ENCODE data around the gene ZNF423. TPM values are rescaled to one million over a fixed set of nuclear protein-coding genes. Genes with fewer than 3 reads are reported as not detected.
A peak's percentile ranks its signal among the peaks of the same experiment; 100 is the strongest.

Gene ZNF423
- total and polyA plus RNA-seq, 3 experiments from 2014 or later, result not detected

DNA sequence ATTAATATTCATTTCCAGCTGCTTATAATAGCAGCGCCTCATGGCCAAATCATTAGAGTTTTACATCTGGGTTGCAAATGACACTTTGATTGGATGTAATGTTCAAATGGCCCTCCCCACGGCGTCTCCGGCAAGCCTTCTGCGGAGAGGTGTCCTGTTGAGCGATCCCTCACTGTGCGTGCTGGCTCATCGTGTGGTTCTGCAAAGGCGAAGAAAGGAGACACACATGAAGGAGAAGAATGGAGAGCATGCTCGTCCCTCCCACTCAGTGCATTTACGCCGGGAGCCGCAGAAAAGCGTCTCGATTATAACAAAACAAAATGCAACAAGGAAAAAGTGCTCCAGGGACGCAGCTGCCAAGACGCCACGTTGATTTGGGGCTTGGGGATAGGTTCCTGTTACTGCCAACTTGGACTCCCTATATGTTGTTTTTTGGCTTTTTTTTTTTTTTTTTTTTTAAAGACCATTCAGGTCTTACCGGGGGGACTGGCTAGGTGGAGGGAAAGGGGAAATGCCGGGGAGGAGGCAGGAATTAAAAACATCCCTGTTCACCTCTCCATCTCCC lies 364.7 kb downstream of the ZNF423 start:
- H3K4me3 Mint-ChIP-seq, result no peak overlapping the region
- DNase-seq, result no peak
- H3K36me3 ChIP-seq (ENCODE audit: insufficient read depth, low read length), result no peaks in the 10 kb centered on the region

DNA sequence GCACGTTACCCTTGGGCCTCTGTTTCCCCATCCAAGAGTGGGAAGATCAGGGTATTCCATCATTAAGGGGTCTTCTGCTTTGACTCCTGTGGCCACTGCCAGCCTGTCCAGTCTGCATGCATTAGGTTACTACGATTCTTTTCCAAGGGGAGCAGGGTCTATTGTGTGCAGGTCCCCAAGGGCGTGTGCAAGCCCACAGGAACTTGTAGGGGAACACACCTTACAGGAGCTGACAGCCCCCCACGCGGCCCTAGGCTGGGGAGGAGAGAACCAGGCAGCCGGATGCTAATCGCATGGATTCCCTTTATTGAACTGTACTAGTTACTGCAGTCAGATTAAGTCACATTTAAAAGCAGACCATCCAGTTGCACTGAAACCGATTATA lies 365.6 kb downstream of the ZNF423 start:
- DNase-seq, result peak in 1 of 5 donors; percentile 1
- no peak overlapping the region for H3K27ac ChIP-seq (ENCODE audit: low read depth, low read length)
- ChIA-PET CTCF (no interaction called here), POLR2A (no interaction called here)
- no peaks in the 10 kb centered on the region for H3K27me3 ChIP-seq (ENCODE audit: insufficient read depth, low read length, poor library complexity, severe bottlenecking)
- H3K27ac Mint-ChIP-seq, result peak overlapping the region in 1 of 8 donors; percentile 66
- H3K4me3 ChIP-seq (ENCODE audit: low read length), result no peak overlapping the region
- H3K36me3 ChIP-seq (ENCODE audit: insufficient read depth, low read length), result no peaks in the 10 kb centered on the region
- no peaks in the 10 kb centered on the region for H3K9me3 ChIP-seq (ENCODE audit: low read length)
- H3K4me3 Mint-ChIP-seq, result no peak overlapping the region
- H3K9me3 Mint-ChIP-seq, result peaks cover 0 to 4% (median 0%) of the 10 kb centered on the region in 5 donors
- H3K36me3 Mint-ChIP-seq, result no peaks in the 10 kb centered on the region
- peaks cover 0 to 3% (median 0%) of the 10 kb centered on the region in 3 donors for H3K4me1 Mint-ChIP-seq
- no peaks in the 10 kb centered on the region for H3K4me1 ChIP-seq (ENCODE audit: insufficient read depth, low read length)
- peaks cover 2 to 3% of the 10 kb centered on the region in 2 donors for H3K27me3 Mint-ChIP-seq

More for the DNA sequence above, 364.7 kb downstream of the ZNF423 start:
- Mint-ChIP-seq H3K27me3 (peaks cover 3 to 4% of the 10 kb centered on the region in 2 donors), H3K4me1 (peaks cover 0 to 3% (median 0%) of the 10 kb centered on the region in 3 donors), H3K9me3 (peaks cover 0 to under 1% (median 0%) of the 10 kb centered on the region in 5 donors), H3K36me3 (no peaks in the 10 kb centered on the region), H3K27ac (no peak overlapping the region)
- Histone ChIP-seq H3K4me1 (ENCODE audit: insufficient read depth, low read length) (no peaks in the 10 kb centered on the region), H3K27ac (ENCODE audit: low read depth, low read length) (no peak overlapping the region), H3K4me3 (ENCODE audit: low read length) (no peak overlapping the region), H3K27me3 (ENCODE audit: insufficient read depth, low read length, poor library complexity, severe bottlenecking) (no peaks in the 10 kb centered on the region), H3K9me3 (ENCODE audit: low read length) (no peaks in the 10 kb centered on the region)
- ChIA-PET POLR2A (no interaction called here), CTCF (no interaction called here)

DNA sequence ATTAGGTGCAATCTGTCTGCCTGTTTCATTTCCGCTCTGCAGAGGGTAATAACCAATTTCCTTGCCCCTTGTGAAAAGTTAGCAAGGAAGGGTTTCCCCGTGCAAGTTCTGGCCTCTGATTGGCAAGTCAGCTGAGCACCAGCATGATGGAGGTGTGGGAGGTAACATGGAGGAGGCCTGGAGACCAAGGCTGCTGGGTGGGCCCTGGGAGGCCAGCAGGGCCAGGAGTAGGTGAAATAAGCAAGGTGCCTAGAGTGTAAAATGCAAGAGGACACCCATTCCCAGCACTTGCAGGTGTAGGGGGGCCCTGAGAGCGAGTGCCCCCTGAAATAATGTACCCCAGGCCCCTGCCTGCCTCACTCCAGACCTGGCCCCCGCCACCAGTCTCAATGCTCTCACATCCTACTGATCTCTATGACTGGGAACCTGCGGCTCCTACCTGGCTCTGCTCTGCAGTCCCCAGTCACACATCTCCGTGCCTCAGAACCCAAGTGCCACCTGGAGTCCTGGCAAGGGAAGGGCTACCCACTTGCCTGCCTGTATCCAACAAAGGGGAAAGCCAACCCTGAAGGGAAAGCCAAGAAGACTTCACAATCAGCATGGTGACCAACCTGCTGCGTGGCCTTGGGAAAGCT lies 366.1 kb downstream of the ZNF423 start:
- POLR2A ChIA-PET, result no interaction called here
- DNase-seq, result peak in 1 of 5 donors; percentile 41
- no peak overlapping the region for H3K27ac ChIP-seq (ENCODE audit: low read depth, low read length)
- peaks cover 2 to 3% of the 10 kb centered on the region in 2 donors for H3K27me3 Mint-ChIP-seq
- no peaks in the 10 kb centered on the region for H3K36me3 ChIP-seq (ENCODE audit: insufficient read depth, low read length)
- no peaks in the 10 kb centered on the region for H3K27me3 ChIP-seq (ENCODE audit: insufficient read depth, low read length, poor library complexity, severe bottlenecking)
- peaks cover 0 to 3% (median 0%) of the 10 kb centered on the region in 3 donors for H3K4me1 Mint-ChIP-seq
- CTCF ChIA-PET, result no interaction called here
- no peaks in the 10 kb centered on the region for H3K4me1 ChIP-seq (ENCODE audit: insufficient read depth, low read length)
- no peaks in the 10 kb centered on the region for H3K36me3 Mint-ChIP-seq
- H3K27ac Mint-ChIP-seq, result peak overlapping the region in 1 of 8 donors; percentile 66
- no peak overlapping the region for H3K4me3 ChIP-seq (ENCODE audit: low read length)
- H3K4me3 Mint-ChIP-seq, result no peak overlapping the region
- no peaks in the 10 kb centered on the region for H3K9me3 ChIP-seq (ENCODE audit: low read length)
- peaks cover 0 to 4% (median 0%) of the 10 kb centered on the region in 5 donors for H3K9me3 Mint-ChIP-seq

DNA sequence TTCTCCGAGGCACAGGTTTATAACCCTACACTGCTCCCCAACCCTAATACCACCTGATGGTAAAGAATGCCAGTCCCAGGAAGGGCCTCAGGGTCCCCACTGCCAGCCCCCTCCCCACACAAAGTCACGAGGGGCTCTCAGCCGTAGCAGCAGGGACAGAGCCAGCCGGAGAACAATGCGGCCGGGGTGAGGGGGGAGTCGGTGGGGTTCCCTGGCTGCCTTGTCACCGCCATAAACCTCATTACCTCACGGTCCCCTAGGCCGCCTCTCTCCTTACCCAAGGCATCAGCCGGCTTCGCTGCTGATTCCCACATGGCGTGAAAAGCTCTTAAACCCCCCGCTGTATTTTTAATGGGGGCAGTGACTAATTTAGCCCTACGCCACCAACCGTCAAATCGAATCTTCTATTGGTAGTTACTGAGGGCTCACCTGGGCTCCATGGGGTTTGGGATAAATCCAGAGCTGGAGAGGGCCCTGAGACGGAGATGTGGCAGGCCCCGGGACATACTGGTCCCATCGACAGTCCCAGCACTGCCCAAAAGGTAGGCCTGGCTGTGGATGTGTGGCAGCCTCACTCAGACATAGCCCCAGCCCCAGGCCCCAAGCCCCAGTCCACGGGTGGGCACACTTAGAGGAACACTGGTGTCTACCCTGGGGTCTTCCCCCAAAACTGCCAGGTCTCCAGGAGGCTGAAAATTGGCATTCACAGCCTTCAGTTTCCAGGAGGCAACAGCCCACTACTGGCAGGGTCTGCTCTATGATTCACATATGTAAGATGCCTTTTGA lies 367.0 kb downstream of the ZNF423 start:
- Mint-ChIP-seq H3K4me1 (peaks cover 0 to 3% (median 0%) of the 10 kb centered on the region in 3 donors), H3K36me3 (no peaks in the 10 kb centered on the region), H3K27ac (no peak overlapping the region), H3K27me3 (peaks cover 2 to 3% of the 10 kb centered on the region in 2 donors), H3K4me3 (no peak overlapping the region), H3K9me3 (peaks cover 0 to 4% (median 0%) of the 10 kb centered on the region in 5 donors)
- POLR2A ChIA-PET, result no interaction called here
- H3K4me1 ChIP-seq (ENCODE audit: insufficient read depth, low read length), result peaks cover 2% of the 10 kb centered on the region
- no peak overlapping the region for H3K27ac ChIP-seq (ENCODE audit: low read depth, low read length)
- H3K9me3 ChIP-seq (ENCODE audit: low read length), result no peaks in the 10 kb centered on the region
- H3K4me3 ChIP-seq (ENCODE audit: low read length), result no peak overlapping the region
- H3K36me3 ChIP-seq (ENCODE audit: insufficient read depth, low read length), result no peaks in the 10 kb centered on the region
- H3K27me3 ChIP-seq (ENCODE audit: insufficient read depth, low read length, poor library complexity, severe bottlenecking), result no peaks in the 10 kb centered on the region
- peak in 1 of 5 donors; percentile 26 for DNase-seq
- CTCF ChIA-PET, result no interaction called here

DNA sequence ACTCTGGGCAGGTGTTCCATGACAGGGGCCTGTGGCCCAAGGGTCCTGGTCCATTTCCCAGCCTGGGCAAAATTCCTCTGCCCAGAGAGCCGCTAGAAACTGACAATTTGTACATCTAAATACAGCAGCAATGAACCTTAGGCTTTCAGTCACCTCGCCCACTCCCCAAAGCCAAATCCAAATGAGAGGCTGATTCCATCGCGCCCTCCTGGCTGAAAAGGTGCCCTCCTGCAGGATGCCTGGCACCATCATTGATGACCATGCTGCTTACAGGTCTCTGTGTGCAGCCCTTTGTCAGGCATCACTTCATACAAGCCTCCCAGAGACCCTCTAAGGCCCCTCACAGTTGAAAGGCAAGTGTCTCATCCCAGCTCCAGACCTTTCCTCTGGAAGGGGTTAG lies 367.6 kb downstream of the ZNF423 start:
- no peaks in the 10 kb centered on the region for H3K36me3 Mint-ChIP-seq
- no peak overlapping the region for H3K27ac Mint-ChIP-seq
- H3K9me3 Mint-ChIP-seq, result peaks cover 0 to 4% (median 0%) of the 10 kb centered on the region in 5 donors
- no peak overlapping the region for H3K4me3 Mint-ChIP-seq
- H3K27me3 Mint-ChIP-seq, result peaks cover 2 to 3% of the 10 kb centered on the region in 2 donors
- H3K27ac ChIP-seq (ENCODE audit: low read depth, low read length), result no peak overlapping the region
- H3K4me1 Mint-ChIP-seq, result peaks cover 0 to 3% (median 0%) of the 10 kb centered on the region in 3 donors
- POLR2A ChIA-PET, result no interaction called here
- CTCF ChIA-PET, result no interaction called here
- H3K27me3 ChIP-seq (ENCODE audit: insufficient read depth, low read length, poor library complexity, severe bottlenecking), result no peaks in the 10 kb centered on the region
- peak in 1 of 5 donors; percentile 15 for DNase-seq
- H3K9me3 ChIP-seq (ENCODE audit: low read length), result no peaks in the 10 kb centered on the region
- H3K4me3 ChIP-seq (ENCODE audit: low read length), result no peak overlapping the region
- H3K36me3 ChIP-seq (ENCODE audit: insufficient read depth, low read length), result no peaks in the 10 kb centered on the region
- H3K4me1 ChIP-seq (ENCODE audit: insufficient read depth, low read length), result peaks cover 5% of the 10 kb centered on the region

DNA sequence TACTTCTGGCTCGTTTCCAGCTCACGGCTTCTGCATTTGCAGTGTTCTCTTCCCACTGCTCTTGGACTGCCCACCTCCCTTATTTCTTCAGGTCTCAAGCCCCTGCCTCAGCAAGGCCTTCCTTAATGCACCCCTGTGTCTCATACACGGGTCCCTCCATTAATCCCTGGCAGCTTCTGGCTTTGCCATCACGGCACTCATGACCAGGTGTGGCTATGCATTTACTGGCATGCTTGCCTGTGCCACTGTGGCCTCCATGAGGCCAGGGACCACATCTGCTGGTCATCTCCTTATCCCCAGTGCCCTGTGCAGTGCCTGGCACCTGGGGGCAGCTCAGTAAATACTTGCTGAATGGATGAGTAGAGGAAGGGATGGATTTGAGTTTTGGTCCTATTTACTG lies 368.2 kb downstream of the ZNF423 start:
- DNase-seq, result peak in 1 of 5 donors; percentile 11
- no peaks in the 10 kb centered on the region for H3K36me3 ChIP-seq (ENCODE audit: insufficient read depth, low read length)
- no peak overlapping the region for H3K4me3 ChIP-seq (ENCODE audit: low read length)
- no peaks in the 10 kb centered on the region for H3K36me3 Mint-ChIP-seq
- peaks cover 4 to 6% of the 10 kb centered on the region in 2 donors for H3K27me3 Mint-ChIP-seq
- no peaks in the 10 kb centered on the region for H3K9me3 ChIP-seq (ENCODE audit: low read length)
- peaks cover 0 to 4% (median 0%) of the 10 kb centered on the region in 5 donors for H3K9me3 Mint-ChIP-seq
- peaks cover 5% of the 10 kb centered on the region for H3K4me1 ChIP-seq (ENCODE audit: insufficient read depth, low read length)
- H3K4me1 Mint-ChIP-seq, result peaks cover 0 to 3% (median 2%) of the 10 kb centered on the region in 3 donors
- CTCF ChIA-PET, result no interaction called here
- H3K27me3 ChIP-seq (ENCODE audit: insufficient read depth, low read length, poor library complexity, severe bottlenecking), result no peaks in the 10 kb centered on the region
- no peak overlapping the region for H3K4me3 Mint-ChIP-seq
- H3K27ac Mint-ChIP-seq, result no peak overlapping the region
- H3K27ac ChIP-seq (ENCODE audit: low read depth, low read length), result no peak overlapping the region
- POLR2A ChIA-PET, result no interaction called here

DNA sequence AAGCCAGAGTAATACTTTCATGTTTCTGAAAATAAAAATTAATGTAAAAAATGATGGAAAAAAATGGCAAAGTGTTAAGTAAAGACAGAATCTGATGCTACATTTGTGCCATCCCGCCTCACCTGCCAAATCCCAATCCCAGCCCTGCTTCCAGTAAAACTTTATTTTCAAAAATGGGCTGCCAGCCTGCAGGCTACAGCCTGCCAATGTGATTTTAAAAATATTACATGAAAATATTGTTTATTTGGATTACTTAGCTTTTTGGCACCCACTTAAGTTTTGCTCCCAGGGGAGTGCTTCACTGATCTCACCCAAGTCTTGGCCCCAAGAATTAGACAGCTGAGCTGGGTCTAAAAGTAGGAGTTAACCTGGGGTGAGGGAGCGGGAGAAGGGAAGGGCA lies 369.5 kb downstream of the ZNF423 start:
- Histone ChIP-seq H3K27ac (ENCODE audit: low read depth, low read length) (no peak overlapping the region), H3K27me3 (ENCODE audit: insufficient read depth, low read length, poor library complexity, severe bottlenecking) (no peaks in the 10 kb centered on the region), H3K4me1 (ENCODE audit: insufficient read depth, low read length) (peaks cover 5% of the 10 kb centered on the region), H3K9me3 (ENCODE audit: low read length) (no peaks in the 10 kb centered on the region), H3K4me3 (ENCODE audit: low read length) (no peak overlapping the region), H3K36me3 (ENCODE audit: insufficient read depth, low read length) (no peaks in the 10 kb centered on the region)
- Mint-ChIP-seq H3K9me3 (peaks cover 0 to 4% (median 0%) of the 10 kb centered on the region in 5 donors), H3K4me1 (peaks cover 0 to 3% (median 2%) of the 10 kb centered on the region in 3 donors), H3K27me3 (peaks cover 6 to 8% of the 10 kb centered on the region in 2 donors), H3K27ac (peak overlapping the region in 1 of 8 donors; percentile 71), H3K4me3 (no peak overlapping the region), H3K36me3 (no peaks in the 10 kb centered on the region)
- POLR2A ChIA-PET, result no interaction called here
- CTCF ChIA-PET, result no interaction called here
- DNase-seq, result no peak

DNA sequence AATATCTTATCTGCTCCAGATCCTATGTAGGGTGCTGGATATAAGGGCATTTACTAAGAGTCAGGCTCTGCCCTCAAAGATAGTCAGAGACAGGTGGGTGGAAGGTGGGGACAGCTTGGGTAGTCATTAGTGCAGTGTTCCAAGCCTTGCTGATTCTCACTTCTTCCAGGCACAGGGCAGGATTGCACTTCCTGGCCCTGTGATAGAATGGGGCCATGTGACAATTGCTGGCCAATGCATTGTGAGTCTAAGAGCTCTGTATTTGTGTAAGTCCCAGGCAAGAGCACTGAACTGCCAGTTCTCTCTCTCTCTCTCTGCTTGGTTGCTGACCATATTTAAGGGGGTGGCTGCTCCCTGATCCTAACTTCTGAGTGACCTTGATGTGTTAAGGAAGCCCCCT lies 370.2 kb downstream of the ZNF423 start:
- Histone ChIP-seq H3K4me1 (ENCODE audit: insufficient read depth, low read length) (peaks cover 5% of the 10 kb centered on the region), H3K27me3 (ENCODE audit: insufficient read depth, low read length, poor library complexity, severe bottlenecking) (no peaks in the 10 kb centered on the region), H3K9me3 (ENCODE audit: low read length) (no peaks in the 10 kb centered on the region), H3K4me3 (ENCODE audit: low read length) (no peak overlapping the region), H3K36me3 (ENCODE audit: insufficient read depth, low read length) (no peaks in the 10 kb centered on the region), H3K27ac (ENCODE audit: low read depth, low read length) (no peak overlapping the region)
- peaks cover 0 to 4% (median 0%) of the 10 kb centered on the region in 5 donors for H3K9me3 Mint-ChIP-seq
- CTCF ChIA-PET, result no interaction called here
- peaks cover 0 to 2% (median 0%) of the 10 kb centered on the region in 3 donors for H3K4me1 Mint-ChIP-seq
- DNase-seq, result no peak
- no peak overlapping the region for H3K4me3 Mint-ChIP-seq
- H3K36me3 Mint-ChIP-seq, result no peaks in the 10 kb centered on the region
- H3K27me3 Mint-ChIP-seq, result peaks cover 6 to 7% of the 10 kb centered on the region in 2 donors
- no peak overlapping the region for H3K27ac Mint-ChIP-seq
- POLR2A ChIA-PET, result no interaction called here

All from CD8-positive, alpha-beta memory T cell (primary cell).